Measurements from ENCODE around the gene ANKRD60.

ANKRD60 gene

DNA sequence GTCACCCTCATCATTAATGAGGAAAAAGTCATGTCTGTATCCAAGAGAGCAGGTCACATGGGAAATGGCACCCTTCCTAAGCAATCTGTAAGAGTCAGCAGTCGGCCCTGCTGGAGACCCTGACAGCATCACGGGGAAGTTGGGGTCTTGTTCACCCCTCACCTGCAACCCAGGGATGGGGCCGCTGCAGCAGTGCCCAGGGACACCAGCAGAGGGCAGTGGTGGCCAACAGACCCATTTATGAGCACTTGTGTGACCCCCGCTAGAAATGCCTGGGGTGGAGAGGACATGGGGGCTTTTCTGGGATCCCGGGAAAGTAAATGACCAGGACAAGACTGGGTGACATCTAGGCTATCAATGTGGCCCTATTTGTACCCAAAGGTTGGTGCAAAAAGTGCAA is 35.9 kb downstream of the ANKRD60 start:
- DNase-seq (ENCODE audit: low read depth): peak; percentile 12

DNA sequence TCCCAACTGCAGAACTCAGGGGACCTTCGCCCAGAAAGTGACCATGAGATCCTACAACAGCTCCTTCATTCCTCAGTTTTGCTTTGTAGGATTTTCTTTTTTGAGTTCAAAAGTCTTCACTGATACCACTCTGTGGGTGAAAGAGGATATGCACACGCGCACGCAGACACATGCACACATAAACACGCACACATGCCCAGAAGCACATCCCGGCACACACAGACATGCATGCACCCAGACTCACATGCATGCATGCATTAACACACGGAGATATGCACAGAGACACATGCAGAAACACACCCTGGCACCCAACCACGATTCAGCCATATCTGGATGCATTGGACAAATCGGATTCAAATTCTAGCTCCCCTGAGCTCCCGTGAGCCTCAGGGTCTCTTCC is 36.4 kb downstream of the ANKRD60 start:
- DNase-seq (ENCODE audit: low read depth): no peak

DNA sequence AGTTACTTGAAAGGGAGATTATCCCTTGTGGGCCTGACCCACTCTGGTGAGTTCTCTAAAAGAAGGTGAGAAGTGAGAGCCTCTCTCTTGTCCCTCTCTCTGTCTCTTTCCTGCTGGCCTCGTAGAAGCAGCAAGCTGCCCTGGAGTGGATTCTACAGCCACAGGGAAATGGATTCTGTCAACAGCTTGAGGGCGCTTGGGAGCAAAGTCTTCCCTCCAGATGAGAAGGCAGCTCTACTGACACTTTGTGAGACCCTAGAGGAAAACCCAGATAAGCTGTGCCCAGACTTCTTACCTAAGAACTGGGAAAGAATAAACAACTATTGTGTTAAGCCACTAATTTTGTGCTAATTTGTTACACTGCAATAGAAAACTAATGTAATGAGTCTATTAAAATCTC is 39.9 kb downstream of the ANKRD60 start:
- no peak for DNase-seq (ENCODE audit: low read depth)

DNA sequence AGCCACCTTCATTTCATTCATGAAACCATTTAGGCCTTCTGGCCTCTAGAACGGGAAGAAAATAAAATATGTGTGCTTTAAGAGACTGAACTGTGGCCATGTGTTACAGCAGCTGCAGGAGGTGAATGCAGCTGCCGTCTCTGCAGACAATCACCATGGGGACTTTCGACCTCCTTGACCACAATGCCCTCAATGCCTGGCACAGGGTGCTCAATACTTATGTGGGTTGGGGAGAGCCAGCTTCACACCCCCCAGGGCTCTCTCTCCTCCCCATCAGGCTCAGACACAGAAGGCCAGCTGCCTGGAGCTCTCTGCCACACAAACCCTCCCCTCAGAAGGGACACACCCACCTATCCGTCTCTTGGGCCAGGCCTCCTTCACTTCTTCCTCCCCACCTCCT is 43.5 kb downstream of the ANKRD60 start:
- no peak for DNase-seq (ENCODE audit: low read depth)

DNA sequence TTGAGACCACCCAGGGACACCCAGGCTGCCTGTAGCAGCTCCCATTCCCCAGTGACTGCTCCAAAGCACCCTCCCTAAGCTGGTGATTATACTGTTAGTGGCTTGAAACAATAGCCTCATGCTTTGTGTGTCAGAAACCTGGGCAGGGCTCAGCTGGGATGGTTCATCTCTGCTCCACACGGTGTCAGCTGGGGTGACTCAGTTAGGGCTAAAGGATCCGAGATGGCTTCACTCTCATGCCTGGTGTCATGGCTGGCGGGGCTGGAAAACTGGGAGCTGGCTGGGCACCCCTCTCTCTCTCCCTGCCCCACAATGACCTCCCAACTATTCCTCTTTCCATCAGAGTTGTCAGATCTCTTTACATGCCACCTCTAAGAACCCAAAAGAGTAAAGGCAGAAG is 44.4 kb downstream of the ANKRD60 start:
- DNase-seq (ENCODE audit: low read depth): no peak

DNA sequence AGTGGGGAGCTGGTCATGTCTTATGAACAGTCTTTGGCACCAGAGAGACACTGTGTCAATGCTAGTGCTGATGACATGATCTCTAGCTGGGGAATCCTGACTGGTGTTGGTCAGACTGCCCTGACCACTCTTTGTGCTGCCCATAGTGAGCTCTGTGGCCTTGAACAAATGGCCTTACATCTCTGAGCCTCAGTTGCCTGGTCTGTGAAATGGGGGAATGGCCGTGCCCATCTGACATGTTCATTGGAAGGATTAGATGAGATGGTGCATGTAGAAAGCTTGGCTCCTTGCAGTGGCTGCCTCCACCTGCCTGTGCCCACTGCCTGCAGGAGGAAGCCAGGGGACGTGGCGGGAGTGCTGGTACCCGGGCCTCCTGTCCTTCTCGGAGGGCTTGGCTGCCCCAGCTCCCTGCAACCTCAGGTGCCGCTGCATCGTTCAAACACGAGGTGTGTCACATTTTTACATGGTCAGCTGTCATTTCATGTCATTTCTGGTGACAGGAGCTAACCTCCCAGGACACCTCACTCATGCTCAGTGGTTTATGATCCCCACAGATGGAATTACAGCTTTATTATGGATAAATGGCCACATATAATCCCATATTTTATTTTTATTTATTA is 45.8 kb downstream of the ANKRD60 start:
- no peak for DNase-seq (ENCODE audit: low read depth)

DNA sequence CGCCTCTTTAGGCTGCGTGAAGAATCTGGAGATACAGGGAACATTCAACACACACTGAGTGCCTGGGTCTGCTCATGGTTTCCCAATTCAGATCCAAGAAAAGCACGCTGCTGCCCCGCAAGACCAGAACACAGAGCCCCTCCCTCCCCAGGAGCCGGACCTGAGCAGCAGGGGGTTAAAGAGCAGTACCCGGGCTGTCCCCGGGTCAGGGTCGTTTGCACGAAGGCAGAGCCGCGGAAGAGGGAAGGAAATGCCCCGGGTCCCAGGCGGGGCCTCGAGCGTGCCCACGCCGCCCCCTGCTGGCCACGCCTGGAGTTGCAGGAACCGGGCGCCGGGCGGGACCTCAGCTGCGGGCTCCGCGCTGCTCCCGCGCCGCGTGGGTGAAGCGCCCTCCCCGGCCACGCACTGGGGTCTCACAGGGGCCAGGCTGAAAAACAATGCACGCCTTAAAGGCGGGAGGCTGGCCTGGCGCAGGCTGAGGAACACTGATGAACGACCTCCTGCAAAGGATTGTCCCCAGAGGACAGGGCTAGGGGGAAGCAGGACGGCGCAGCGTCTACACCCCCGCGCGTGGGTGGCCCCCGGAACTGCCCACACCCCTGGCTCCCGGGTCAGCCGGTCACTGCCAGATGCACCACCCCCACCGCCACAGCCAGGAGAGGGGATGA is 48.9 kb downstream of the ANKRD60 start:
- DNase-seq (ENCODE audit: low read depth): peak; percentile 56

DNA sequence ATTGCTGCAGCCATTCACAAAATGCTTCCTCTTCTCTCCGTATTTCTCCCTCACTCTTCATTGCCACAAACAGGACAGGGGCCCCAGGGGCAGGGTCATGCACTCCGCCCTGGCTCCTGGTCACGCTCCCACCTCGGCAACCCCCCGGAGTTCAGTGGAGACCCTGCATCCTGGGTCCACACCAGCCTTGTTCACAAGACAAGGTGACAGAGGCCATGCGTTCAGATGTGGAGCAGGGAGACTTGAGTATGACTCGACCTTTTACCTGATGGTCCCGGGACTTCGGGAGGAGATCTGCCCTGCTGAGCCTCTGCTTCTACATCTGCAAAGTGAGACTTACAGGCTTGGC is 49.4 kb downstream of the ANKRD60 start:
- DNase-seq (ENCODE audit: low read depth): no peak

DNA sequence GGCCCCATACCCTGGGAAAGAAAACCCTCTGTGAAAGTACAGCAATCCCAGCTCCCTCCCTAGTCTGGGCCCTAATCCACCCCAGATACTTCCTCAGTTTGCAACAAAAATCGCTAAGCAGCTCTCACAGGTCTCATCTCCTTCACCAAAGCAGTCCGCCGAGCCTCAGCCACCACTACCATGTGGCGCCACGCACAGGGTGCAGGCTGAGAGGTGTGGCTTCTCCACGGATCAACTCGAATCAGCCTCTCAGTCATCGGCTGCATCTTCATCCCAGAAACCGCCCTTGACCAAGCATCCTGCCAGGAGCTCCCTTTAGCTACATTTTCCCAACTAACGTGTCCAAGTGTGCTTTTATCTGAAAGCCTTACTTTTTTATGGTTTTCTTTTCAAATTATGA is 50.7 kb downstream of the ANKRD60 start:
- DNase-seq (ENCODE audit: low read depth): no peak

DNA sequence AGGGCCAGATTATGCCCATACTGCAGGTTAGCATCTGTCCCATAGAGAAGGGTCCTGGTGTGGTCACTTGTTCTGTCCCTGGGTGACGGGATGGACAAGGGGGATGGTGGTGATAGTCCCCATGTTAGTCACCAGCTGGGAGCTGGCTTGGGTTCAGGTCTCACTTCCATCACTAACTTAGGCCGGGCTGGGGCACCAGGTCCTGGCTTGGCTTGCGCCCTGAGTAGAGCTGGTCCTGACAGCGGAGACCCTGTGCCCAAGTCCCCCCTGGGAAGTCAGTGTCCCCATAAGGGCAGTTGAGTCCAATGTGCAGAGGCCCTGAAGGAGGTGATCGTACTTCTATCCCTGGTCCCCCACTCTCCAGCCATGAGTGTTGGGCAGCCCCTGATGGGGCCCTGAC is 52.6 kb downstream of the ANKRD60 start:
- DNase-seq (ENCODE audit: low read depth): no peak

DNA sequence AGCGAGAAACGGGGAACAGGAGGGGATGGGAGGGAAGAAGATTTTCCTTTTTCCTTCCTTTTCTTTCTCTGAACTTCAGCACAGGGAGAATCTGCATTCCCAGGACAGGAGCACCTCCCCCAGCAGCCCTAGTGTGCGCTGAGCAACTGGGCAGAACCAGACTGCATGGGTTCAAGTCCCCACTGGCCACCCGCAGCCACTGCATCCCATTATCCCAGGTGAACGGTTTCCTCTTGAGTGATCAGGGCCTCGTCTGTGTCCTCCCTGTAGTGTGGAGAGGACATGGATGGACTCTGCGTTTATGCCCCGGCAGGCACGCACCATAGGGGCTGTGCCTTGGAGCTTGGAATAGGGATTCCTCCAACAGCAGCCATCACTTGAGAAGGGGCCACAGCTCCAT is 53.0 kb downstream of the ANKRD60 start:
- no peak for DNase-seq (ENCODE audit: low read depth)

DNA sequence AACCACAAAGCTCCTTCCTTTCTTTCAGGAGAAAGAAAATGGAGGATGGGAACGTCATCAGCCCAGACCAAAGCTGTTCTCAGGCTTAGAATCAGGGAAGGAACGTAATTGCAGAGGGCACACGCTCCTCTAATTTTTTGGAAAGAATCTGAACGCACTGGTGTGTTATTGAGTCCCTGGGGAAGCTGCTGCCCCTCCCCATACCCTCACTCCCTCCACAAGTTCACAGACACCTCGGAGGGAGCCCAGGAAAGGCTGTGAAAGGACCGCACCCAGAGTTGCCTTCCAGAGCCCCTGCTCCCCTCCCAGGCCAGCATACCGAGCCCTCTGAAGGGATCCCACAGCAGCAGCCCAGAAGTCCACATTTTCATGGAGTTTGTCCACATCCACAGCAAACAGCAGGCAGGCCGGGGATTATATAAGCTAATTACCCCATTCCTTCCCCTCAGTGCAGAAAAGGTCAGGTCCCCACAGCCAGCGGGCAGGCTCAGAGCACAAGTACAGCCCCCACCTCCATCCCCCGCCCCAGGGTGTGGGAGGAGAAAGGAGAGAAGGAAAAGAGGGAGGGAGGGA is 53.7 kb downstream of the ANKRD60 start:
- DNase-seq (ENCODE audit: low read depth): no peak

DNA sequence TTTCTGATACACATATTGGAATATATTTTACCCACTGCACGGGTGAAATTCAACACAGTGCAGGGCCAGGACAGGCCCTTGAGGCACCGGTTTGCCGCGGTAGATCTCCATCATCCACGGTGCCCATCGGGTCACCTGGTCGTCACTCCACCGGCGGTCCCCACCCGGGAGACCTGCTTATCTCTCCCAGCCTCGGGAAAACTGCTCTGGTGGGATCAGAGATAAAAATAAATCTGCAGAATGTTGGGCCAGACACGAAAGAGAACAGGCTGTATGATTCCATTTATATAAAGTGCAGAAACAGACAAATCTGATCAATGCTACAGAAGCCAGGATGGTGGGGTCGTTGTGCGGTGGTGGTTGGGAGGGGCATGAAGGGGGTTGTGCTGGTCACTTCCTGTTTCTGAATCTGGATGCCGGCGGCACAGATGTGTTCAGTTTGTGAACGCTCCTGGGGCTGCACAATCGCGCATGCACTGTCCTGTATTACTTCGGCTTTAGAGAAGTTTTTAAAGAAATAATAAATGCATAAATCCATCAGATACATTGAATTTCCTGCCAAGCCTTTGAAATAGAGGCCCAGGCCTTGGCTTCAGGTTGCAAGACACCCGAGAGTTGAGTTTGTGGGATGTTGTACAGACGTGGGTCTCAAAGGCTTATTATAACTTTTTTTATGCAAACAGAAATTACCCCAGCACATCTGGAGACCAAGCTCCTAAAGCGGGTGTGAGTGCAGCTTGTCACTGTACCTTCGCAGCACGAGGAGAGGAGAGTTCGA is 54.3 kb downstream of the ANKRD60 start:
- DNase-seq (ENCODE audit: low read depth): no peak

DNA sequence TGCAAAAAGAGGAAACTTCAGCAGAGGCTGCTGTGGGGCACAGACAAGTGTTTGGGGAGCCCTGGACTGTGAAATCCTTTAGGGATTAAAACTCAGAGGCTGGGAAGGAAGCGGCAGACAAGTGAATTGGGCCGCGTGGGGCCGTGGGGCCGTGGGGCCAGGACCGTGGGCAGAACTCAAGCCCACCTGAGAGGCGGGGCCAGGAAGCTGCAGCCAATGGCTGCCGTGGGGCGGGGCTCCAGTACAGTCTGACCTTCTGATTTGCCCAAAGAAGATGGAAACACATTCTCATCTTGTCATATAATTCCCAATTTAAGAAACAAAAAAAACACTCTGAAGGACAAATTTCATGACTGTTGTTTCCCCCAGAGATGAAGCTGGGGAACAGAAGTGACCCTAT is 55.4 kb downstream of the ANKRD60 start:
- no peak for DNase-seq (ENCODE audit: low read depth)

DNA sequence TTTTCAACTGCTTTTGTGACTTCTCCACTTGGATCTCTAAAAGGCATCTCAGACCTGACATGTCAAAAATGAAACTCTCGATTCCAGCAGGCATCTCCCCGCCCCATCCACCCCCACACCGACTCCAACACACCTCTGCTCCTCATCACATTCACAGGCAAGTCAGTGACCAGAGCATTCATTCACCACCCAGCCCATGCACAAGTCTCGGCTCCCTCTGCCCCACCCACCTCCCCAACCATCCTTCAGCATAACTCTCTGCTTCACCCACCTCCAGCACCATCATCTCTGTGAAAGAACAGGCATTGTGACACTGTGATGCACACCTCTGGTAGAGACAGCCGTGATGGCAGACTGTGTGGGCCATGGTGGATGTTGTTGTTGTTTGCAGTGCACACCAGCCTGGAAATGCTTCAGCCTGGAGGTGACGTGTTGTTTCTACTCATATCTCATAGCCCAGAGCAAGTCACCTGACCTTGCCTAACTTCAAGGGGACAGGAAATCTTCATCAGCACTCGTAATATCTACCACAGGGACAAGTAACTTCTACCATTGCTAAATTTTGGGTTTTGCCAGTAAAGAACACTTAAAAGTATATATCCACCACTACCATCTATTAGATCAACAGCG is 56.5 kb downstream of the ANKRD60 start:
- no peak for DNase-seq (ENCODE audit: low read depth)

DNA sequence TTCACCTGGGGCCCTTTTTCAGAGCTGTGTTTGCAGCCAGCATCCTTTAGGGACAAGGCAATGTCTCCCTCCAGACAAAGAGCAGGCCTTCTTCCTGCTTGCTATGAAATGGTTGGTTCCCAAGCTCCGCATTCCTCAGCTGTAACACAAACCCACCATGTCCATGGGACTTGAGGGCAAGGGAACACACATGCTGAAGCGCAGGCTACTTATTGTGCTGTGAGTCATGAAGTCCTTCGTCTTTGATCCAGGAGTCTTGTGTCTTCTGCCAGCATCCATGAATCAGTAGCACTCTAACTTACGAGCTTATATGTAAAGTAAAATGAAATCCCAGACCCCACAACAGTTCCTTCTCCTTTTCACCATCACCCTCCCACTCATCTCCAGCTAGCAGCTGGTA is 59.0 kb downstream of the ANKRD60 start:
- no peak for DNase-seq (ENCODE audit: low read depth)

DNA sequence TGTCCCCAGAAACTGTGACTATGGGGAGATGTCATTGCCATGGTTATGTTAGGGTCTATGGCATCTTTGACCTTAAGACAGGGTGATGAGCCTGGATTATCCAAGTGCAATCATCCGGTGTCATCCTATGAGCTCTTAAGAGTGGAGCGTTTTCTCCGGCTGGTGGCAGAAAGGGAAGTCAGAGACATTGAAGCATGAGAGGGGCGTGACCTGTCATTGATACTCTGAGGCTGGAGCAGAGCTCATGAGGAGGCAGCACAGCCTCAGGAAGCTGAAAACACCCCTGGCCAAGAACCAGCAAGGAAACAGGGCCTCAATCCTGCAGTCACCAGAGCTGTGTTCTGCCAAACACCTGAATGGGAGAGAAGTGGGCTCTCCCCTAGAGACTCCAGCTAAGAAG is 59.6 kb downstream of the ANKRD60 start:
- no peak for DNase-seq (ENCODE audit: low read depth)

DNA sequence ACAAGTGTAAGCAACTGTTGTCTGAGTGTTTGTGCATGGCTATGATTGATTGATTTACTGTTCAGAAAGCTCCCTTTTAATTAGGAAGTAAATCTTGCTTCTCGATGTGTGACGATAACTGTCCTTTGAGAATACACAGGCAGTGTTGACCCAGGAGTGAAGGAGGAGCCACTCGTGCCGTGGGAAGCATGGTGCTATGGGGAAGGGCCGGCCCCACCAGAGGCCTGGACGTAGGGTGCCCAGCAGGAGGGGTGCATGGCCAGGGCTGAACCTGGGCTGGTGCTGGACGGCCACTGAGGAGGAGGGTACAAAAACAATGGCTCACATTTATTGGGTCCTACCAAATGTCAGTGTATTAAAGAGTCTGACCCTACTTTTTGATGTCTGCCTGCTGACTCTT is 60.7 kb downstream of the ANKRD60 start:
- DNase-seq (ENCODE audit: low read depth): no peak

All from stimulated activated CD8-positive, alpha-beta memory T cell treated with anti-CD3 and anti-CD28 coated beads, Interleukin-4, amount 100 ng/mL, for 24 hours (primary cell).